Measurements from ENCODE around the gene PTPRCAP.
A peak's percentile ranks its signal among the peaks of the same experiment; 100 is the strongest.
"Not testable (repeated sequence)": the region's sequence is repeated elsewhere in the genome, so short reads cannot be mapped to it uniquely, and the experiment has no call there.

The PTPRCAP gene

DNA sequence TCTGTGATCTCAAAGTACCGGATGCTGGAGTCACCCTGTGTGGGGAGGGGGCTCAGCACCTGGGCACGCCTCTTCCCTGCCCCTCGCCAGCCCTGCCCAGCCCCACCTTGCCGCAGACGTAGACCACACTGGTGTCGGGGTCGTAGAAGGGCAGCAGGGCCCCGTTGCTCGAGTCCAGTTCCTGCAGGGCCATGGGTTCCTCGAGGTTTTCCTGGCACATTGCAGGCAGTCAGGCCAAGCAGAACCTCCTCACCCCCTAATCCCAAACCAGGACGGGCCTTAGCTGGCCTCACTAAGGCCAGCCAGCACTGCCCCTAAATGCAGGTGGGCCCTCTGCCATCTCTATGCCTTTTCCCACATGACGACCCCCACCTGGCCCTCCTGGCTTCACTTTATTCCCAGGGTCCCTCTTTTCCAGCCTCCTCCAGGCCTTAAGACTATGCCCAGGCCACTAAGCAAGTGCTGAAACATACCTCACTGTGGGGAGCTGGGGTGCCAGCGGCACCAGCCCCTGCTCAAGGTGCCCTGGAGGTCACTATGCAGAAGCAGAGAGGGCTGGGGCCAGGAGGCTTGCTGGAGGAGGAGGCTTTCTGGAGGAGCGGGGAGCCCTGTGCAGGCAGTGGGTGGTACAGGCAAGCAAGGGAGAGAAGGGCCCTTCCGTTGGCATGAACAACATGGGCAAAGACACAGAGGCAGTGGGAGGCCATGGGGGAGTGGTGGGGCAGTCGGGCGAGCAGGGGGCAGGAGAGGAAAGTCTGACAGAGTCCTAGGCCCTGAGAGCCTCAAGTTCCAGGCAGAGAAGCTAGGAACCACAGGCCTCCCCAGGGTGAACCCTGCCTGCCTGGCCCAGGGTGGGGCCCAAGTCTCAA lies 3.0 kb upstream of the PTPRCAP start:
- no peak for DNase-seq (ENCODE audit: low spot score)

DNA sequence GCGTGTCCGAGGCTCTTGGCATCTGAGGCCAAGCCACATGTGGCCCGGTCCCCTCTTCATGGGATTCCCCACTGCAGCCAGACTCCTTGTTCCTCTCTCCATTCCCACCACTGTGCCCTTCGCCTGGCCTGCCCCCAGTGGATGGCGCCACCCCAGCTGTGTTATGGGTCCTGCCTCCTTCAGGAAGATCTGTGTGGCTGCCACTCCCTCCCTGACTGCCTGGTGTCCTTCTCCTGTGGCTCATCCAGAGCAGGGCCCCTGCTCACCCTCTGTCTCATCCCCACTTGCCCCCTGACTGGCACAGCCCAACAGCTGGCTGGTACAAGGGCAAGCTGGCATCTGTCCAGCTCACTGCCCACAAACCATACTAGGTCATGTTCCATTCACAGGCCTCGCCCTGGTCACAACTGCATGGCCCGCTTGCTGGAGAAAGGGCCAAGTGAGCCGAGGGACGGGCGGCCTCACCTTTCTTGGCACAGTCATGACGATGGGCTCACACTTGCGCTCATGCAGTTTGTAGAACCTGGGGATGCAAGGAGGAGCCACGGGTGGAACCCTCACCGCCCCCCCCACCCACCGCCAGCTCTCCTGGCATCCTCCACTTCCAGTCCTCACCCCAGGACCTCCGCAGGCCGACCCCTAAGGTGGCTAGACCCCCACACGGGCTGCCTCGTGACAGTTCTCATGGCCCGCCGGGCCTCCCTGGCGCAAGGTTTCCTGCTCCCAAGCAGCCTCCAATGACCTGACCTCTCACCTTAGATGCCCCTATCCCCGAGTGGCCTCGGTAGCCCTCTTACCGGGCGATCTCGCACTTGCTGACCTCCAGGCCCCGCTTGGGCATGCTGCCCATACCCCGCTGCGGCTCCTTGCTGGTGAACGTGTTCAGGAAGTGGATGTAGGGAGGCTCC lies 2.1 kb upstream of the PTPRCAP start:
- DNase-seq (ENCODE audit: low spot score): peak; percentile 68

DNA sequence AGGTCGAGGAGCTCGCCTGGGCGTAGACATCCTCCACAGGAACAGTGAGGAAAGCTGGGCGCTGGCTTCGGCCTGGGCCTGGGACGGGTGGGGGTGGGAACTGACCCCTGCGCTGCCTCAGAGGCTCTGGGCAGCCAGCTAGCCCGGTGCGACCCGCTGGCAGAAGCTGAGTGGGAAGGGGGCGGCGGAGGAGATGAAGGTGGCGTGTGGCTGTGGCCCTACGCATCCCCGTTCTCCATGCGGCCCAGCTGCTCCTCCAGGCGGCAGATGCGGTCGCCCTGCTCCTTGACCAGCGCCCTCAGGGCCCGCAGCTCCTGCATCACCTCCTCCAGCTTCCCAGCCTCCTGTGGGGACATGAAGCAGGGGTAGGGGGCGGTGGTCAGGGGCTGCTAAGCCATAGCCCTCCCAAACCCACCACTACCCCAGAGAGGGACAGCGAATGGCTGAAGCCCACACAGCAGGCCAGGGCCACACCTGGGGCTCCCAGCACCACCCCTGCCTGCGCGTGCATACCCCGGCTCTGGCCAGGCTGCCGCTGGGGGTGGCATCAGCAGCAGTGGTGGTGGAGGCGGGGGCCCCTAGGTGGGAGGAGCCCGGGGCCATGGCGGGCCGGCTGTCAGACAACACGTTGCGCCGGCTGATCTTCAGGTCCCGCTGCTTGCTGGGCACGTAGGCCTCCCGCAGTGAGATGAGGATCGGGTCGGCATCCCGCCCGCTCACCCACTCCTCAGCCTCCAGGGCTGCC lies 848 bp upstream of the PTPRCAP start:
- DNase-seq (ENCODE audit: low spot score): no peak

DNA sequence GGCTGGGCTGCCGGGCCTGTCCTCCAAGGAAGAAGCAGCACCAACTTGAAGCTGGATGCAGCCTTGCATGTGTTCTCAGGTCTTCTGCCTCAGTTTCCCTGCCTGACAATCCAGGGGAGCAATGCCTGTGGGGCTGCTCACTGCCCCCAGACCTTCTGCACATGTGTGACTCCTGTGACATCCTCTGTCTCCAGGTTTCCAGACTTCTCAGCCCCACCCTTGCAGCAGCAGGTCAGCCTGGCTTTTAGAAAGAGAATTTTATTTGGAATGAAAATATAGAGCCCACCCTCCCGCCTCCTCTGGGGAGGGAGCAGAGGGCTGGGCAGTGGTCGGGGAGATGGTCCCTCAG lies 301 bp upstream of the PTPRCAP start:
- DNase-seq (ENCODE audit: low spot score): no peak

DNA sequence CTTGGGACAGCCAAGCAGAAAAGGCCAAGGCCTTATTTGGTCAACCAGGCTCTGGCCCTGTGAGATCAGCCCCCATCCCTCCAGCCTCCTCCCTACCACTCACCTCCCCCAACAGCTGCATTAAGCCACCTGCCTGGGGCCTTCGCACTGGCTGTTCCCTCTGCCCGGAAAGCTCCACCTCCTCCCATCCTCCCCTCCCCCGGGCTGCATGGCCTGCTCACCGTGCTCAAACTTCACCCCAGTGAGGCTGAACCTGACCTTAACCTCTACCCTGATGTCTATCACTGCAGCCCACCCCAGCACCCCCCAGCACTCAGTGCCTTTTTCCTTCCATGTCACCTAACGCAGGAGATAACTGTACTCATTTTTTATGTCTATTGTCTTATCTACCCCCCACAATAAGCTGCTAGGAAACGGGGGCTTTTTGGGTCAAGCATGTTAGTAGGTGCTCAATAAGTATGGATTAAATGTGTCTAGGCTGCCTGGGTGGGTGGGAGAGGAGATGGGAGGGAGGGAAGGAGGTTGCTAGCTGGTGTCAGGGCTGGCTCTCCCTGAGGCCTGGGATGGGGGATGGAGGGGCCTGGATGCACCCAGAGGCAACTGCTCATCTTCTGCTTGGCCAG lies 912 bp downstream of the PTPRCAP start:
- DNase-seq (ENCODE audit: low spot score): no peak

DNA sequence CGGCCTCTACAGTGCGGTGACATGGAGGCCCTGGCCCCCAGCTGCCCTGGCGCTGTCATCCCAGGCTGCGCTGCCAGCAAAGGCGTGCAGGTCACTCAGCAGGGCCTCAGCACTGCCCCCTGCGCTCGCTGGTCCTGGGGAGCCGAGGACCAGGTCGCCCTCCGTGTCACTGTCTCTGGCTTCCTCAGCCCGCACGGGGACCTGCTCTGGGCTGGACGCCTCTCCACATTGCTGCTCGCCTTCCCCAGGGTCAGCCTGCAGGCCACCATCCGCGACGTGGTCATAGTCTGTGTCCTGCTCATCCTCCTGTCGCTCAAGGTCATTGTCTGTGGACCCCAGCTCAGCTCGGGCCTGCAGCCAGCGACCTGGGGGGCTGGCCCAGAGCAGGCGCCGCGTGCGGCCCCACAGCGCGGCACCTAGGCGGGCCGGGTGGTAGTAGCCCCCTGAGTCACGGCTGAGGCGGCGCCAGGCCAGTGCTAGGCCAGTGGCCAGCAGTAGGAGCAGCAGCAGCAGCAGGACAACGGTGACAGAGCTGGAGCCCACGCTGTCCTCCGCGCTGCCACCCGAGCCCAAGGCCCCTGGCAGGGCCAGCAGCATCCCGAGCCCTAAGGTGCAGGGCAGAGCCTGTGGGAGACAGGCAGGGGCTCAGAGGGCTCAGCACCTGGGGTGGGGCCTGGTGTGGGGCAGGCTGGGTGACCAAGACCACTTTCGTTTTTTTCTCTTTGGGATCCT lies 1.6 kb downstream of the PTPRCAP start:
- DNase-seq (ENCODE audit: low spot score): no peak

DNA sequence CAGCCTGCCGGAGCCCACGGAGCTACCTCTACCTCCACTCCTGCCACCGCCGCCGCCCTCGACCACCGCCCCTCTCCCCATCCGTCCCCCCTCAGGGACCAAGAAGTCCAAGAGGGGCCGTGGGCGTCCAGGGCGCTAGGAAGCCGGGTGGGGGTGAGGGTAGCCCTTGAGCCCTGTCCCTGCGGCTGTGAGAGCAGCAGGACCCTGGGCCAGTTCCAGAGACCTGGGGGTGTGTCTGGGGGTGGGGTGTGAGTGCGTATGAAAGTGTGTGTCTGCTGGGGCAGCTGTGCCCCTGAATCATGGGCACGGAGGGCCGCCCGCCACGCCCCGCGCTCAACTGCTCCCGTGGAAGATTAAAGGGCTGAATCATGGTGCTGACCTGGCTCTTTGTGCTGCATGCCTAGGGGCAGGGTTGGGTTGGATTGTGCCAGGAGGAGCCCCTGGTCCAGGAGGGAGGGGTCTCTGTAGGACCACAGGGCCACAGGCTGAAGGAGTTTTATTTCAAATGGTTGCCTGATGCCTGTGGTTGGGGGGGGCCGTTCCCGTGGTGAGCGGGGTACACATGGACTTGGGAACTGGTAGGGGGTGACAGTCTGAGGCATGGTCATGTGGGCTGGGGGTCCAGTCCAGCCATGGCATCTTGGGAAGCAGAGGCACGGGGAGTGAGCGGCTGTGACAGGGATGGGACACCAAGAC lies 2.3 kb downstream of the PTPRCAP start:
- no peak for DNase-seq (ENCODE audit: low spot score)

DNA sequence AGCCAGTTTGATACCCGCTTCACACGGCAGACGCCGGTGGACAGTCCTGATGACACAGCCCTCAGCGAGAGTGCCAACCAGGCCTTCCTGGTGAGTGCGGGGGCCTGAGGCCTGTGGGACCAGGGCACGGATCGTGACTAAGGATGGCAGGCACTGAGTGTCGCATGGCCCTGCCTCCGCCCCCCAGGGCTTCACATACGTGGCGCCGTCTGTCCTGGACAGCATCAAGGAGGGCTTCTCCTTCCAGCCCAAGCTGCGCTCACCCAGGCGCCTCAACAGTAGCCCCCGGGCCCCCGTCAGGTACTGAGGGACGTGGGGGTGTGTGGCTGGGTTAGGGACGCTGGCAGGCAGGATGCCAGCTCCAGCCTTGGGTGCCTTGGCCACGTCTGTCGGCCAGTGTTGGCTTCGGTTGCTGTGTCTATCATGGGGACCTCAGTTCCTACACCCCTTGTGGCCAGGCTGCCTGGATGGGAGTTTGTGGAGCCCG lies 3.0 kb downstream of the PTPRCAP start:
- no peak for DNase-seq (ENCODE audit: low spot score)

DNA sequence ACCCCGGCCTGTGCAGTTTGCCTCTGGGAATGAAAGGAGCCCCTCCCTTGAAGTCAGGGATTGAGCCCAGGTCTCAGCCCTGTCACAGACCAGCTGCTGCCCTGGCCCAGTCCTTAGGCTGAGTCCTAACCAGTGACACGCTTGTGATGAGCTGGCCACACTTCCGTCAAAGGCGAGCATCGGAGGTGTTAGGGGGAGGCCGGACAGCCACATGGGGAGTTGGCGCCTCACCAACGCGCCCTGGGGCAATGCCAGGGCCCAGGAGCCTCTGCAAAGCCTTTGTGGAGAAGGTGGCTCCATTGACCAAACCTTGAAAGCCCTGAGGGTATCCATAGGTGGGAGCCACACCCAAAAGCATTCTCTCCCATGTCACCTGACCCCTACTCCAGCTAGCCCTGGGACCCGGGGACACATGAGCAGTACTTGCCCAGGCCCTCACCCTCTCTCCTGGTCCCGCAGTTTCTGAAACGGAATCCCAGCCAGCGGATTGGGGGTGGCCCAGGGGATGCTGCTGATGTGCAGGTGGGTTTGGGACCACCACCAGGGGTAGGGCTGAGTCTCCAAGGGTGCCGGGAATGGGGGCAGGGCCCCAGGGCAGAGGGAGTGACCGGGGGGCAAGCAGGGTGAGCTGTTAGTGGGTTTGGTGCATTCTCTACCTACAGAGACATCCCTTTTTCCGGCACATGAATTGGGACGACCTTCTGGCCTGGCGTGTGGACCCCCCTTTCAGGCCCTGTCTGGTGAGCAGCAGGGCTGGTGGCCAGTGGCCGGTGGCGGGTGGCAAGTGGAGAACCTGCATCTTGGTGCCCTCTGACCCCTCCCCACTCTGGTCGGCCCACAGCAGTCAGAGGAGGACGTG lies 3.7 kb downstream of the PTPRCAP start:
- DNase-seq (ENCODE audit: low spot score): no peak

DNA sequence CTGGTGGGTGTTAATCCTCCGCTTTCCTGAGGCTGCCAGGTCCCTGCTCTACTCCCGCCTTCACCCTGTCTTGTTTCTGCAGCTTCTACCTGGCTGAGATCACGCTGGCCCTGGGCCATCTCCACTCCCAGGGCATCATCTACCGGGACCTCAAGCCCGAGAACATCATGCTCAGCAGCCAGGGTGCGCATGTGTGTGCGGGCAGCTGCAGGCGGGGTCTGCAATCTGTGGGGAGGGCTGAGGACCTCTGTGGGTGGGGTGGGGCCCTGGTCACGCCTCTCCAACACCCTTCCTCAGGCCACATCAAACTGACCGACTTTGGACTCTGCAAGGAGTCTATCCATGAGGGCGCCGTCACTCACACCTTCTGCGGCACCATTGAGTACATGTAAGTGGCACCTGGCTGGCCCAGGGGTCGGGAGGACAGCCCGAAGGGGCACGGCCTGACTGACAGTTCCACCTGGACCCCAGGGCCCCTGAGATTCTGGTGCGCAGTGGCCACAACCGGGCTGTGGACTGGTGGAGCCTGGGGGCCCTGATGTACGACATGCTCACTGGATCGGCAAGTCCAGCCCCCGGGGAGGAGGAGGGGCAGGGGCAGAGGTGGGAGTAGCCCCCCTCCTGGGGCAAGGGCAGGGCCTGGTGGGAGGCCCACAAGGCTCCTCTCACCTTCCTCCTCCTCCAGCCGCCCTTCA lies 4.7 kb downstream of the PTPRCAP start:
- DNase-seq (ENCODE audit: low spot score): no peak

DNA sequence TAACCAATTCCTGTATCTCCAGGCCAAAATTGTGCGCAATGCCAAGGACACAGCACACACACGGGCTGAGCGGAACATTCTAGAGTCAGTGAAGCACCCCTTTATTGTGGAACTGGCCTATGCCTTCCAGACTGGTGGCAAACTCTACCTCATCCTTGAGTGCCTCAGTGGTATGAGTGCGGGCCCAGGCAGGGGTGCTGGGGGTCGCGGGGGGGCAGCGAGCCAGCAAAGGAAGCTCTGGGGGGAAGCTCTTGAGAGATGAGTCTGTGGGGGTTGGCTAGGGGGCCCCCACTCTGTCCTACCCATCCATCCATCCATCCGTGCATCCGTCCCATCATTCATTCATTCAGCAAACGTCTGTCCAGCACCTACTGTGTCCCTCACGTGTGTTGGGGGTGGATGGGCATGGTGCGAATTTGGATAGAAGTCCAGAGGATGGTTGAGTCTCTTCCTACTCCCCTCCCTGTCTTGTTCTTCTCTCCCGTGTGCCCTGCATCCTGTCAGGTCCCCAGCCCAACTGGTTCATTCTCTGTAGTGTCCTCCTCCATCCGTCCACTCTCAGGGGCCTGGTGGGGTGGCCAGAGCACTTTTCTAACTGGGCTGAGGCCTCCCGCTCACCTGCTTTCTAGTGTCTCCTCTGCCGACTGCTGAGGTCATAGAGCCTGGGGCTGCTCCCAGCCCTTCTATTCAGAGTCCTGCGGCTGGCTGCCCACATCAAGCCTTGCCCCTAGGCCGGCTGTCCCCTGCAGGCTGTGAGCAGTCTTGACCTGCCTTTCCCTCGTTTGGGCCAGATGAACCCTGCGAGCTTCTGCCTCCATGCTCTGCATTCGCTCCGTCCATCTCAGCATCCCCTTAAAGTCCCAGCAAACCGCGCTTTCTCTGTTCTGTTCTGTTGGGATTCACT lies 5.9 kb downstream of the PTPRCAP start:
- no peak for DNase-seq (ENCODE audit: low spot score)

DNA sequence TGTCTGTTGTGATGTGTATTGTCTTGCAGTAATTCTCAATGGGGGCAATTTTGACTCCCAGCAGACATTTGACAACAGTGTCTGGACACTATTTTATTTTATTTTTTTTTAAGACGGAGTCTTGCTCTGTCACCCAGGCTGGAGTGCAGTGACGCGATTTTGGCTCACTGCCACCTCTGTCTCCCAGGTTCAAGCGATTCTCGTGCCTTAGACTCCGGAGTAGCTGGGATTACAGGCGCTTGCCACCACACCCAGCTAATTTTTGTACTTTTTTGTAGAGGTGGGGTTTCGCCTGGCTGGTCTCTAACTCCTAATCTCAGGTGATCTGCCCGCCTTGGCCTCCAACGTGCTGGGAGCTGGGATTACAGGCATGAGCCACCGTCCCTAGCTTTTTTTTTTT lies 7.8 kb downstream of the PTPRCAP start:
- no peak for DNase-seq (ENCODE audit: low spot score)

DNA sequence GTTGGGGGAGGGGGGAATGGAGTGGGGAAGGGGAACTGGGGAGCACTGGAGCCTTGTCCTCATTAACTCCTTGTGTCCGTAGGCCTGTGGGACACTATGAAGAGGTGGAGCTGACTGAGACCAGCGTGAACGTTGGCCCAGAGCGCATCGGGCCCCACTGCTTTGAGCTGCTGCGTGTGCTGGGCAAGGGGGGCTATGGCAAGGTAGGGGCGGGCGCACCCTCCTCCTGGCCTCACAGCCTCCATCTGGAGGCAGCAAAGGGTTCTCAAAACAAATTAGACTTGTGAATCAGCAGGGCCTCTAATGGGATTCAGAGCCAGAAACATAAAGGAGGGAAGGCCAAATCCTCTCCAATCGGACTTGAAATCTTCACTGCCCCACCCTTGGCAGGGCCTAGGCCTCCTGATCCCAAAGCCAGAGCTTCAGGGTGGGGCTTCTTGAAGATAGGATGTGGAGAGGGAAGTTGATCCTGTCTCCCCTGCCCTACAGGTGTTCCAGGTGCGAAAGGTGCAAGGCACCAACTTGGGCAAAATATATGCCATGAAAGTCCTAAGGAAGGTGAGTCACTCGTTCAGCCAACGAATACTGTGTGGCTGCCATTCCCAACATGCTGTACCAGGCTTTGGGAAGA lies 8.3 kb downstream of the PTPRCAP start:
- DNase-seq (ENCODE audit: low spot score): no peak

DNA sequence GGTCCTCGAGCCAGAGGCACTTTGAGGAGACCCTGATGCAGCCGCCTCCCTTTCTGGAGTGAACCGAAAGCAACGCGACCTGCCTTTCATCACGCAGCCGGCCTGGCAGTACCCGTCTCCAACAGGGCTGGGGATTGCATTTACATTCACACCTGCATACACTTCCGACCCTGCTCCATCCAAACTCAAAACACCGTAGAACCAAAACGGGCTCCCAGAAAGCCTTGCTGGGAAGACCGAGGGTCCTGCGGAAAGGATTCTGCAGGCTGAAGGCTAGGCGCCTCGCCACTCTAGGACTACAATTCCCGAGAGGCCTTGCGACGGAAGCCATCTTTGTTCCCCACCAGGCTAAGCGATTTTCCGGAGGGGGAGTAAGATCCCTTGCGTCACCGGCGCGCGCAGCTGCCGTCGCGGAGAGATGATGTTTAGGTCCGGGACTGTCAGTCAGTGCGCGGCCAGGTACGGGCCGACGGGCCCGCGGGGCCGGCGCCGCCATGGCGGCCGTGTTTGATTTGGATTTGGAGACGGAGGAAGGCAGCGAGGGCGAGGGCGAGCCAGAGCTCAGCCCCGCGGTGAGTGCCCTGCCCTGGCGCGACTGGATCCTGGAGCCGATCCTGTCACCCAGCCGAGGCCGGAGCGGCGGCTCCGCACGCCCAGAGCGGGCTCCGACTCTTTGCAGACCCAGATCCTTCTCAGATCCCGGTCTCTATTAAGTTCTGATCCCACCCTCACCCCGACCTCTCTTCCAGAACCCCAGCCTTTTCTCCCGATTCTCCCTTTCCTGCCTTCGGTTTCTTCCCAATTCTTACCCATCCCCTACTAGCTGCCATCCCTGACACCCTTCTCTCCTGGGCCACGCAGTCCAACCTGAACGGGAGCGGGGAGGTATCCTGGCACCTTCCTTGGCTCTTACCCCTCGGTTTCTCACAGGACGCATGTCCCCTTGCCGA lies 9.2 kb downstream of the PTPRCAP start, which contains the start of gene RPS6KB2:
Gene RPS6KB2, plus strand, starts transcription at position 443 of the 950 bp plus-strand sequence. Its CDS starts 52 bp downstream, at position 495.
- peak; percentile 100 for DNase-seq (ENCODE audit: low spot score)

DNA sequence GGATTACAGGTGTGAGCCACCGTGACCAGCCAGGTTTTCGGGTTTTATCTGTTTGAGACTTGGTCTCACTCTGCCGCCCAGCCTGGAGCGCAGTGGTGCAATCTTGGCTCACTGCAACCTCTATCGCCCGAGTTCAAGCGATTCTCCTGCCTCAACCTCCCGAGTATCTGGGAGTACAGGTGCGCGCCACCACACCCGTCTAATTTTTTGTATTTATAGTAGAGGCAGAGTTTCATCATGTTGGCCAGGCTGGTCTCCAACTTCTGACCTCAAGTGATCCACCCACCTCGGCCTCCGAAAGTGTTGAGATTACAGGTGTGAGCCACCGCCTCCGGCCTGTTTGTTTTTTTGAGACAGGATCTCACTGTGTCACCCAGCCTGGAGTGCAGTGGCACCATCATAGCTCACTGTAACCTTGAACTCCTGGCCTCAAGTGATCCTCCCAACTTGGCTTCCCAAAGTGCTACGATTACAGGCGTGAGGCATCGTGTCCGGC lies 10.1 kb downstream of the PTPRCAP start:
- DNase-seq (ENCODE audit: low spot score): not testable (repeated sequence)
